ENCODE data around the gene GLYR1.

GLYR1 gene

DNA sequence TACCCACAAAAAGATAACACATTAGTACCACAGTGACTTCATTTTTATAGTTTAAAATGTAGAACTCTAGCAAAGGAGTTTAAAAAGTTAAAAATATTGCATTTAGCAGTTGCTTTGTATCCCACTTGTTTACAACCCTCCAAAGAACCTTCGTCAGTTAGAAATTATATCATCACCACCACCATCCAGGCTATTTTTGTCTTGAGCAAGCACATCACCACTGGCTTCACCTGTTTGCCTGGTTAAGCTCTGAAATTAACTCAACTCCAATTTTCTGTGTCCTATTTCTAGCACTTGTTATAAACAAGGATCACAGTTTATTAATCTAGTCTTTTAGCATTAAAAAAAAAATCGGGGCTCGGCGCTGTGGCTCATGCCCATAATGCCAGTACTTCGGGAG is 6.1 kb downstream of the GLYR1 start:
- no peaks in the 10 kb centered on the region for H3K9me3 ChIP-seq (ENCODE audit: low read length)
- H3K79me2 ChIP-seq (ENCODE audit: insufficient read depth, low read length) = peaks cover 13% of the 10 kb centered on the region
- peaks cover 91% of the 10 kb centered on the region for H3K36me3 ChIP-seq (ENCODE audit: insufficient read depth, low read length)
- no peaks in the 10 kb centered on the region for H3K9me2 ChIP-seq (ENCODE audit: low read depth, low read length)
- H3K4me3 ChIP-seq (ENCODE audit: low read depth, low read length, poor library complexity, severe bottlenecking) = no peak overlapping the region
- H3K27ac ChIP-seq (ENCODE audit: low read depth, low read length, poor library complexity, severe bottlenecking) = no peak overlapping the region
- no peak overlapping the region for H2AFZ ChIP-seq (ENCODE audit: low read length)
- no peak overlapping the region for H3K9ac ChIP-seq (ENCODE audit: low read length)
- H3K27me3 ChIP-seq (ENCODE audit: insufficient read depth, low read length) = no peaks in the 10 kb centered on the region
- TF ChIP-seq, protein P1, sequence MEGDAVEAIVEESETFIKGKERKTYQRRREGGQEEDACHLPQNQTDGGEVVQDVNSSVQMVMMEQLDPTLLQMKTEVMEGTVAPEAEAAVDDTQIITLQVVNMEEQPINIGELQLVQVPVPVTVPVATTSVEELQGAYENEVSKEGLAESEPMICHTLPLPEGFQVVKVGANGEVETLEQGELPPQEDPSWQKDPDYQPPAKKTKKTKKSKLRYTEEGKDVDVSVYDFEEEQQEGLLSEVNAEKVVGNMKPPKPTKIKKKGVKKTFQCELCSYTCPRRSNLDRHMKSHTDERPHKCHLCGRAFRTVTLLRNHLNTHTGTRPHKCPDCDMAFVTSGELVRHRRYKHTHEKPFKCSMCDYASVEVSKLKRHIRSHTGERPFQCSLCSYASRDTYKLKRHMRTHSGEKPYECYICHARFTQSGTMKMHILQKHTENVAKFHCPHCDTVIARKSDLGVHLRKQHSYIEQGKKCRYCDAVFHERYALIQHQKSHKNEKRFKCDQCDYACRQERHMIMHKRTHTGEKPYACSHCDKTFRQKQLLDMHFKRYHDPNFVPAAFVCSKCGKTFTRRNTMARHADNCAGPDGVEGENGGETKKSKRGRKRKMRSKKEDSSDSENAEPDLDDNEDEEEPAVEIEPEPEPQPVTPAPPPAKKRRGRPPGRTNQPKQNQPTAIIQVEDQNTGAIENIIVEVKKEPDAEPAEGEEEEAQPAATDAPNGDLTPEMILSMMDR (IDR thresholded peaks at IDR 0.05; ENCODE audit: low read length) = no peak
- TF ChIP-seq EZH2 (IDR thresholded peaks at IDR 0.05; ENCODE audit: borderline replicate concordance, low read length) = no peak
- peaks cover 8% of the 10 kb centered on the region for H3K4me1 ChIP-seq (ENCODE audit: insufficient read depth, low read length, severe bottlenecking)
- no peaks in the 10 kb centered on the region for H4K20me1 ChIP-seq (ENCODE audit: insufficient read depth, low read length)
- no peaks in the 10 kb centered on the region for H3F3A ChIP-seq (ENCODE audit: insufficient read depth, low read length)
- no peak overlapping the region for H3K4me2 ChIP-seq (ENCODE audit: low read length)

DNA sequence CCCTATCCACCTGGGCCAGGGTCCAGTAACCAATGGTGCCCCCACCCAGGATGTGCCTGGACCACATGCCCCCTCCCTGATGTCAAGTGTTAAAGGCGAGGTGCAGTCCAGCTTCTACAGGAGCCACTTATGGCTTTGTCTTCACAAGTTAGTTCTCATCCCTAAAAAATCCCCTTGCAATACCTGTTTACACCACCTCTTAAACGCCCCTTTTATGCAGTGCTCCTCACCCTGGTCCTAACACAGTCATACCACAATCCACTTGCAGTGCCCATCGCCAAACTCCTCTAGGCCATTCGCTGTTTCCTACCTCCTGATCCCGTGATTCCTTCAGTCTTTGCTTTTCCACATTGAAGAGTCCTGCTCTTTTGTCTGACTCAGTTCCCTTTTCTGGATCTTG is 7.1 kb downstream of the GLYR1 start:
- no peaks in the 10 kb centered on the region for H3K9me2 ChIP-seq (ENCODE audit: low read depth, low read length)
- no peak for TF ChIP-seq EZH2 (IDR thresholded peaks at IDR 0.05; ENCODE audit: borderline replicate concordance, low read length)
- TF ChIP-seq, protein P1 (IDR thresholded peaks at IDR 0.05; ENCODE audit: low read length) = no peak
- H3K36me3 ChIP-seq (ENCODE audit: insufficient read depth, low read length) = peaks cover 93% of the 10 kb centered on the region
- H3K9ac ChIP-seq (ENCODE audit: low read length) = no peak overlapping the region
- H3K9me3 ChIP-seq (ENCODE audit: low read length) = no peaks in the 10 kb centered on the region
- H3K4me1 ChIP-seq (ENCODE audit: insufficient read depth, low read length, severe bottlenecking) = no peaks in the 10 kb centered on the region
- H3K4me3 ChIP-seq (ENCODE audit: low read depth, low read length, poor library complexity, severe bottlenecking) = no peak overlapping the region
- H3K4me2 ChIP-seq (ENCODE audit: low read length) = no peak overlapping the region
- H3K27me3 ChIP-seq (ENCODE audit: insufficient read depth, low read length) = no peaks in the 10 kb centered on the region
- no peaks in the 10 kb centered on the region for H4K20me1 ChIP-seq (ENCODE audit: insufficient read depth, low read length)
- H2AFZ ChIP-seq (ENCODE audit: low read length) = no peak overlapping the region
- peaks cover 3% of the 10 kb centered on the region; the same call in 1 of the 2 replicates for H3K79me2 ChIP-seq (ENCODE audit: insufficient read depth, low read length)
- no peaks in the 10 kb centered on the region for H3F3A ChIP-seq (ENCODE audit: insufficient read depth, low read length)
- H3K27ac ChIP-seq (ENCODE audit: low read depth, low read length, poor library complexity, severe bottlenecking) = no peak overlapping the region

DNA sequence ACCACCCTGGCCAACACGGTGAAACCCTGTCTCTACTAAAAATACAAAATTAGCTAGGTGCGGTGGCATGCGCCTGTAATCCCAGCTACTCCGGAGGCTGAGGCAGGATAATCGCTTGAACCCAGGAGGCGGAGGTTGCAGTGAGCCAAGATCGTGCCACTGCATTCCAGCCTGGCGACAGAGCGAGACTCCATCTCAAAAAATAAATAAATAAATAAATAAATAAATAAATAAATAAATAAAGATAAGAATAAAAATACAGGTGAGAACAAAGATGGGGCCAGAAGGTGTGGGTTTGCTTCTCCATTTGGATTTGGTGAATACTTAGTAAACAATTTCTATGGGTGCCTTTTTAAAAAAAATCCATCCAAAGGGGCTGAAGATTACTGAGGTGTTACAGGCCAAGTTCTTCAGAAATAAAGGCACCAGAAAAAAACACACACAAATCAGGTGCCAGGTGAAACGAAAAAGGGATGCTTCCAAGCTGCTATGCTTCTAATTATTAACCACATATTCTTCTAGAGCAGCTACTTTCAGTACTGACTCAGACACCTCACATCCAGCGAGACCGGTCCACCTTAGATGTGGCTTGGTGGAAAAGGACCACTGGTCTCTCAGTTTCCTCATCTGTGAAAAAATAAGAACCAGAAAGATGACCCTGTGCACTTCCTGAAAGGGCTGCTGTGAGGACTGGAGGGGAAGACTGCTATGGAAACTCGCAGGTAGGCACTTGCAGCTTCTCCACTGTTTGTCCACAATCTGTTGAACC is 9.2 kb downstream of the GLYR1 start:
- H3K4me3 ChIP-seq (ENCODE audit: low read depth, low read length, poor library complexity, severe bottlenecking) = no peak overlapping the region
- H3K36me3 ChIP-seq (ENCODE audit: insufficient read depth, low read length) = peaks cover 92% of the 10 kb centered on the region
- no peaks in the 10 kb centered on the region for H3K79me2 ChIP-seq (ENCODE audit: insufficient read depth, low read length)
- H4K20me1 ChIP-seq (ENCODE audit: insufficient read depth, low read length) = no peaks in the 10 kb centered on the region
- no peaks in the 10 kb centered on the region for H3K4me1 ChIP-seq (ENCODE audit: insufficient read depth, low read length, severe bottlenecking)
- TF ChIP-seq, protein P1 (IDR thresholded peaks at IDR 0.05; ENCODE audit: low read length) = no peak
- no peak for TF ChIP-seq EZH2 (IDR thresholded peaks at IDR 0.05; ENCODE audit: borderline replicate concordance, low read length)
- H3K9me2 ChIP-seq (ENCODE audit: low read depth, low read length) = no peaks in the 10 kb centered on the region
- no peak overlapping the region for H2AFZ ChIP-seq (ENCODE audit: low read length)
- H3K9ac ChIP-seq (ENCODE audit: low read length) = no peak overlapping the region
- no peak overlapping the region for H3K27ac ChIP-seq (ENCODE audit: low read depth, low read length, poor library complexity, severe bottlenecking)
- no peak overlapping the region for H3K4me2 ChIP-seq (ENCODE audit: low read length)
- H3F3A ChIP-seq (ENCODE audit: insufficient read depth, low read length) = no peaks in the 10 kb centered on the region
- H3K9me3 ChIP-seq (ENCODE audit: low read length) = no peaks in the 10 kb centered on the region
- H3K27me3 ChIP-seq (ENCODE audit: insufficient read depth, low read length) = no peaks in the 10 kb centered on the region

All from OCI-LY1 (cell line).